Stimulated activated CD8-positive, alpha-beta memory T cell treated with anti-CD3 and anti-CD28 coated beads, Interleukin-7, amount 100 ng/mL, for 48 hours (primary cell): ENCODE data around the gene MYL12B.

ENCODE experiments used
- DNase-seq, 2 donors: peaks; one replicate each; pipeline ENCODE4 v3.0.0-alpha.2; 2020; ENCODE audit warnings: low read depth in 1 of 2; ENCODE audit errors: extremely low read depth in 1 of 2

The MYL12B gene

GRCh38 chr18:3234457-3234856 lies 27.5 kb upstream of the MYL12B start:
- no peak for DNase-seq

GRCh38 chr18:3235846-3236245 lies 26.1 kb upstream of the MYL12B start:
- DNase-seq, result no peak

GRCh38 chr18:3236470-3236869 lies 25.5 kb upstream of the MYL12B start:
- DNase-seq, result no peak

- no peak for DNase-seq
These were observed 23.2 kb upstream of the MYL12B start for GRCh38 chr18:3238742-3239141.

- no peak for DNase-seq
These were observed 16.8 kb upstream of the MYL12B start for GRCh38 chr18:3245185-3245564.

- DNase-seq, result peak; percentile 62 to 81
These were observed 15.9 kb upstream of the MYL12B start for GRCh38 chr18:3245853-3246634.

GRCh38 chr18:3246635-3247239 lies 15.2 kb upstream of the MYL12B start:
- no peak for DNase-seq

- peak; percentile 94 to 96 for DNase-seq
These were observed 14.5 kb upstream of the MYL12B start, which contains the start of gene MYL12A for GRCh38 chr18:3247240-3248061. TSS of gene MYL12A (plus strand) at chr18:3247801. CDS start at chr18:3253248, 5,447 bp downstream.

GRCh38 chr18:3248062-3248657 lies 13.8 kb upstream of the MYL12B start:
- DNase-seq, result no peak

- no peak for DNase-seq
These were observed 13.1 kb upstream of the MYL12B start for GRCh38 chr18:3248658-3249359.

- no peak for DNase-seq
These were observed 11.5 kb upstream of the MYL12B start for GRCh38 chr18:3250237-3251107.

- no peak for DNase-seq
These were observed 10.5 kb upstream of the MYL12B start for GRCh38 chr18:3251249-3251962.

- no peak for DNase-seq
These were observed 10.0 kb upstream of the MYL12B start for GRCh38 chr18:3251963-3252277.

- DNase-seq, result no peak
These were observed 9.1 kb upstream of the MYL12B start for GRCh38 chr18:3252843-3253242.

- no peak for DNase-seq
These were observed 7.2 kb upstream of the MYL12B start for GRCh38 chr18:3254725-3255124.

GRCh38 chr18:3255611-3256165 lies 6.2 kb upstream of the MYL12B start:
- DNase-seq, result no peak

- no peak for DNase-seq
These were observed 5.0 kb upstream of the MYL12B start for GRCh38 chr18:3256693-3257626.

GRCh38 chr18:3257627-3258120 lies 4.3 kb upstream of the MYL12B start:
- DNase-seq, result no peak
